GM21717 (cell line): ENCODE measurements around the gene TAS2R50.
"Not testable (repeated sequence)": the region's sequence is repeated elsewhere in the genome, so short reads cannot be mapped to it uniquely, and the experiment has no call there.

Source experiments
- ATAC-seq: cut with Tn5 transposase; IDR thresholded peaks from one replicate; pipeline ENCODE4 v1.9.1; 2021; ENCODE audit warnings: mild to moderate bottlenecking, moderate library complexity; ENCODE audit not compliant: unreplicated experiment

TAS2R50 gene, protein sequence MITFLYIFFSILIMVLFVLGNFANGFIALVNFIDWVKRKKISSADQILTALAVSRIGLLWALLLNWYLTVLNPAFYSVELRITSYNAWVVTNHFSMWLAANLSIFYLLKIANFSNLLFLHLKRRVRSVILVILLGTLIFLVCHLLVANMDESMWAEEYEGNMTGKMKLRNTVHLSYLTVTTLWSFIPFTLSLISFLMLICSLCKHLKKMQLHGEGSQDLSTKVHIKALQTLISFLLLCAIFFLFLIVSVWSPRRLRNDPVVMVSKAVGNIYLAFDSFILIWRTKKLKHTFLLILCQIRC

DNA sequence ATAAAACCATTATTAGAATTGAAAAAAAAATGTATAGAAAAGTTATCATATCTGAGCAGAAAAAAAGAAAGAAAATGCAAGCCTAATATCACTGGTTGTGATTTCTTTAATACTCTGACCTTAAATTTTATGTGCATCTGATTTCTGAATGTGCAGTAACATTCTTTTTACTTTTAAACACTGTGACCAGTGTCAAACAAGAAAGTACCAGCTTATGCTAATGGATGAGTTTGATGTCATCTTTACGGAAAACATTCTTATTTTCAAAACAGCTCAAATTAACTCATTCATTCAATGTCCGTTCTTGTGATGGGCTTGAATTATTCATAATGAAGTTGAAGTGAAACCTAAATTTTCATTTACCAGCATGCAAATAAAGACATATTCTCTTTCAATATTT, at the start of gene TAS2R50:
TAS2R50 (minus strand) TSS at position 101 of the 400 bp plus-strand sequence; CDS start at position 49, 52 bp downstream.
- ATAC-seq = no peak

DNA sequence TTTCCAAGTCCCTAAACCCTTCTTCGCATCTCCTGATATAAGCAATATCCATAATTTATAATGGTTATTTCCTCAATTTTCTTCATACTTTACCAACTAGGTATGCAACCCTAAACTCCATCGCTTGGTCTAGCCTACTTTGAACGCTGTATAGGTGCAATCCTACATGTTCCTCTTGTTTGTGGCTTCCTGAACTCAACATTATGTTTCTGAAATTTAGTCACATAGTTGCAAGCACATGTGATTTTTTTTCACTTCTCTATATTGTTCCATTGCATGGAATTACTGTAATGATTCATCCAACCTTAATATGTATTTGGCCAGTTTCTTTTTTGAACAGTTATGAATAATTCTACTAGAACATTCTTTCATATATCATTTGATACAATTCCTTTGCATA, 47.2 kb upstream of the TAS2R50 start:
- not testable (repeated sequence) for ATAC-seq

DNA sequence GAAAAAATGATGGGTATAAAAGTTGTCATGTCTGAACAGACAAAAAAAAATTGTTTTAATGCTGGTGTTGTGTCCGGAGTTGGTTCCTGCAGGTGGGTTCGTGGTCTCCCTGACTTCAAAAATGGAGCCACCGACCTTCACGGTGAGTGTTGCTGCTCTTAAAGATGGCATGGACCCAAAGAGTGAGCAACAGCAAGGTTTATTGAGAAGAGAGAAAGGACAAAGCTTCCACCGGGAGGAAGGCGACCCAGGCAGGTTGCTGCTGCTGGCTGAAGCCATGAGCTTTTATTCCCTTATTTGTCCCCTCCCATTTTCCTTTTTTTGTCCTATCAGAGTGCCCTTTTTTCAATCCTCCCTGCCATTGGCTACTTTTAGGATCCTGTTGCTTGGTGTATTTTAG, 44.6 kb upstream of the TAS2R50 start, which contains the start of gene TAS2R31:
TAS2R31 (minus strand) TSS at position 101 of the 400 bp plus-strand sequence; CDS start at position 29, 72 bp downstream.
- no peak for ATAC-seq

DNA sequence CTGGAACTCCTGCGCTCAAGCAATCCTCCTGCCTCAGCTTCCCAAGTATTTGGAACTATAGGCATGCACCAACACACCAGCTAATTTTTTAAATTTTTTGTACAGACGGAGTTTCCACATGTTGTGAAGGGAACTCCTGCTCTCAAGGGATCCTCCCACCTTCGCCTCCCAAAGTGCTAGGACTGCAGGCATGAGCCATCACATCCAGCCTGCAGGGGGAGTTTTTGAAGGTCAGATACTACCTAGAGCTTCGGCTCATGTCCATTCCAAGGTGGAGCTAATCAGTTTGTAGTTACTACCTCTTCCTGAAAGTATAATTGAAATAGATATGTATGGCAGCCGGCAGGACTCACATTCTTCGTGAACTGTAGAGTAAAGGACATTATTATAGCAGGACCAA, 39.4 kb upstream of the TAS2R50 start:
- ATAC-seq = no peak

DNA sequence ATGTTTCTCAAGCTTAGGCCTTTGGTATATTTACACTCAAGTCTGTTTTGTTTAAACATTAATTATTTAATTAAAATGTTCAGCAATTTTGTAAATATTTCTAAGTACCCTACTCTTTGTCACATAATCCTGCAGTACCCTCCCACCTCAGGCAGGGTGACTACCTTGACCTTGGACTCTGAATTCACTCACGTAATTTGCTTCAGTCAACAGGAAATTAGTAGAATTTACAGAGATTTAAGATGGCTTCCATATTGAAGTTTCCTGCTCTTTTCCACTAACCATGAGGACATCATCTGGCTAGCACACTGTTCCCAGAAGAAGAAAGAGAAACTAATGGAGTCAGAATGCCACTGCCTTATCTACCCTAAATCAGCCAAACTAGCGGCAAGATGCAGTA, 36.7 kb upstream of the TAS2R50 start:
- ATAC-seq = no peak

DNA sequence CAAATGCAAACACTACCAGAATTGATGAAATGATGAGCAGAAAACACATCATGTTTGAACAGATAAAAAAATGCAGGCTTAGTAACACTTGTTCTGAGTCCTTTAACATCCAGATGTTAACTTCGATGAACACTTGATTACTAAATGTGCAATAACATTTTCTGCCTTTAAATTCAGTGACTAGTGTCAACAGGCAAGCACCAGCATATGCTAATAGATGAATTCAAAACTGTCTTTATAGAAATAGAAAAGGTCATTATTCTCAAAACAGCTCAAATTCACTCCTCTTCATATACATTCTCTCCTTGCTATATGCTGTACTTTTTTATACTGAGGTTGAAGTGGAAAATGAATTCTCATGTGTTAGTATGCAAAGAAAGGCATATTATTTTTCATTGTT, 35.8 kb upstream of the TAS2R50 start, which contains the start of gene TAS2R19:
TAS2R19 (minus strand) TSS at position 101 of the 400 bp plus-strand sequence; CDS start at position 52, 49 bp downstream.
- ATAC-seq = no peak

DNA sequence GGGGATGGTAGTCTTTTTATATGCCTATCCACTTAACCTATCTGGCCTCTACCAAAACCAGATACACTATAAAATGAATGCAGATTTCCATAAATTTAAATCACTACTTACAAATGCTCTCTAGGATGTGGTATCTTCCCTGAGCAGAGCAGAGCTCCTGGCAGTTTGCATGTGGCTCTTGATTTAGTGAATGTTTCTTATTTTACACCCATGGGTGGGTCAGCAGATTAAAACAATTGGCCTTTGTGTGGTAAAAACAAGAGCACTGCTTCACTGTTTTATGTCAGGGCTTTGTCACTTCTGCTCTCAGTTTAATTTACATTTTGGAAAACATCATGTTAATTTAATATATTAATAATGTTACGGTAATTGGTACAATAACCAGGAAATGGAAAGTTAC, 30.2 kb upstream of the TAS2R50 start:
- ATAC-seq = no peak

- ATAC-seq = no peak
Measured at GRCh38 chr12:11015775-11016430, 29.2 kb upstream of the TAS2R50 start.

DNA sequence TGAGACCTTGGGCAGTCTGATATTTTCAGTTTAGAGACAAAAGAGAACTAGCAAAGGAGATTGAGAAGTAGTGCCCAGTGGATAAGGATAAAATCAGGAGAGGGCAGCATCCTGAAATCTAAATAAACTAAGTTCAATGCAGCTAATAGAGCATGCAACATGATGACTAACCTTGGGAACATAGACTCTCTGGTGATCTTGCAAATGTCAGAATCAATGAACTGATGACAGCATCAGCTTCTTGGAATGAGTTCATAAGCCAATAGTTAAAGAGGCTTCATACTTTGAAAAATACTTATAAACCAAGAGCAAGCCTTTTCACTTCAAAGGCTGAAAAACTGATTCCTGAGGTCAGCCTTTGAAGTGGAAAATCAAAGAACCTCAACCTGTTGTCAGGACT, 27.5 kb upstream of the TAS2R50 start:
- ATAC-seq = no peak

DNA sequence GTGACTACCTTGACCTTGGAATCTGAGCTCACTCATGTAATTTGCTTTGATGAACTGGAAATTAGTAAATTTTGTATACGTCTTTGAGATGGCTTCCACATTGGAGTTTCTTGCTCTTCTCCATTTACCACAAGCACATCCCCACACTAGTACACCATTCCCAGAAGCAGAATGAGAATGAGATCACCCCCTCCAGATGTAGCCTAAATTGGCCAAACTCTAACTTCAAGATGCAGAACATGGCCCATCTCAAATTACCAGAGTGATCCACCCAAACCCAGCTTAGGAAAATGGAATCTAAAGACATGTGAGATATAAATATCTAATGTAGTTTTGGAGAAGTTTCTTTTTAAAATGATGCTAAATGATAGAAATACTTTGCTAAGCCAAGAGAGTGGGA, 20.9 kb upstream of the TAS2R50 start:
- ATAC-seq = no peak

- no peak for ATAC-seq
Measured at GRCh38 chr12:10998204-10998603, 11.5 kb upstream of the TAS2R50 start, which contains the start of gene TAS2R20. Gene TAS2R20 (minus strand): TSS chr12:10998304. CDS start chr12:10997875, 429 bp downstream.

GRCh38 chr12:10994307-10994706, 7.6 kb upstream of the TAS2R50 start:
- ATAC-seq = no peak

DNA sequence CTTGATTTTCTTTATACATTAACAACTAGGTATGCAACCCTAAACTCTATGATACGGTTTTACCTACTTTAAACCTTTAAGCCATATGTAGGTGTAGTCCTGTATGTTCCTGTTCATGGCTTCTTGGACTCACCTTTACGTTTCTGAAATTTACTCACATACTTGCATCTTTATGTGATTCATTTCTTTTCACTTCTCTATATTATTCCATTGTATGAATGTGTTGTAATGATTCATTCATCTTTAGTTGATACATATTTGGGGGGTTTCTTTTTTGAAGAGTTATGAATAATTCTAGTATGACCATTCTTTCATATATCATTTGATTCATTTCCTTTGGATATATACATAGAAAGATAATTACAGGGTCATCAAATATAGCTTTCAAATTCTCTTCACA, 2.4 kb upstream of the TAS2R50 start:
- ATAC-seq = no peak

DNA sequence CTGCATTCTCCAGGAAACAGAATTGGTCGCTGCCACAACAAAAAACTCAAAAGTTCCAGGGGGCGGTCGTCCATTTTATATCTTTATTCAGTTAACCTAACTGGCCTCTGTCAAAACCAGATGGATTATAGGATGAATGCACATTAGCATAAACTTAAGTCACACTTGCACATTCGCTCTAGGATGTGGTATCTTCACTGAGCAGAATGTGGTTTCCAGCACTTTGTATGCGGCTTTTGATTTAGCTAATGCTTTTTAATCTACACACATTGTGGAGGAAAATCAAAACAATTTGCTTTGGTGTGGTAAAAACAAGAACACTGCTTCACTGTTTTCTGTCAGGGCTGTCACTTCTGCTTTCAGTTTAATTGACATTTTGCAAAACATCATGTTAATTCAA, 4.5 kb downstream of the TAS2R50 start:
- no peak for ATAC-seq

DNA sequence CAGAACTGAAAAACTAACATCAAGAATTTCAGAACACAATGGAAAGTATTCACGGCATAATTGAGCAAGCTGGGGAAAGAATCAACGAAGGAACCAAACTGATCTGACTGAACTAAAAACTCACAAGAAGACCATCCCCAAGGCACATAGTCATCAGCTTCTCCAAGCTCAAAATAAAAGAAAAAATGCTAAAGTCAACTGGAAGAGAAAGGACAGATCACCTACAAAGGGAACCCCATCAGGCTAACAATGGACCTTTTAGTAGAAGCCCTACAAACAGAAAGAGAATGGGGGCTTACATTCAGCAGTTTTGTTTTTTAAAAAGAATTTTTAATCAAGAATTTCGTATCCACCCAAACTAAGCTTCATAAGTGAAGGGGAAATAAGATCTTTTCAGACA, 11.7 kb downstream of the TAS2R50 start:
- no peak for ATAC-seq

GRCh38 chr12:10968765-10969456, 17.8 kb downstream of the TAS2R50 start:
- no peak for ATAC-seq

DNA sequence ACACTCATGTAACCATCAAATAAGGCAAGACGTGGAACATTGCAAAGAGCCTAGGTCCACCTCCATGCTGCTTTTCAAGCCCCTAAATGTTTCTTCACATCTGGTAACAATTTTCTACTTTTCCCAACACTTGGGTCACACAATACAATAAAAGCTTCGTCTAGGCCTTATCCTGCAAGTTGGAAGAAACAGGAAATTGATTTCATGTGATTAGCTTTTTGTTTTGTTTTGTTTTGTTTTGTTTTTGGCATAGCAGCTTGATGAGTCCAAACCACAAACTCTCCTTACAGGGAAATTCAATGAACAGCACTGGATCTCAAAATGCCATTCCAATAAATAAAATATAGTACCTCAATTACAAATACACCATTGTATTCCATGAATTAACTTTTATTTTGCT, 19.3 kb downstream of the TAS2R50 start:
- no peak for ATAC-seq

DNA sequence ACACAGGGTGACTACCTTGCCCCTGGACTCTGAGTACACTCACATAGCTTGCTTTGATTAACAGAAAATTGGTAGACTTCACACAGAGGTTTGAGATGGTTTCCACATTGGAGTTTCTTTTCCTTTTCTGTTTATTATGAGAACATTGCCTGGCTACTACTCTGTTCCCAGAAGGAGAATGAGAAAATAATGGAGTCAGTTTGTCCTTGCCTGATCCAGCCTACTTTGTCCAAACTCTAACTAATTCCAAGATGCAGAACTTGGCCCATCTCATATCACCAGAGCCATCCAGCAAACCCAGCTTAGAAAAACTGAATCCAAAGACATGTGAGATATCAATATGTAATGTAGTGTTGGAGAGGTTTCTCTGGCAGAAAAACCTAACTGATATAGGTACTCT, 20.4 kb downstream of the TAS2R50 start:
- no peak for ATAC-seq

DNA sequence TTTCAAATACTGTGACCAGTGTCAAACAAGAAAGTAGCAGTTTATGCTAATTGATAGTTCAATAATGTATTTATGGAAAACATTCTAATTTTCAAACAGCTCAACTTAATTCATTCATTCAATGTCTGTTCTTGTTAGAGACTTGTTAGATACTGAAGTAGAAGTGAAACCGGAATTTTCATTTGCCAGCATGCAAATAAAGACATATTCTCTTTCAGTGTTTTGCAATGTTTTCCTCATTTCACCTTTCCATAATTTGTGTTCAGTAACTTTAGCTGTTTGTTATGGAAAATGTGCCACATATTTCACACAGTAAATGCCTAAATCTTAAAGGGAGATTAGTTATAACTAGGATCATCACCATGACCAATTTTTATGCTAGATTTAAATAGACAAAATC, 21.2 kb downstream of the TAS2R50 start:
- ATAC-seq = no peak

DNA sequence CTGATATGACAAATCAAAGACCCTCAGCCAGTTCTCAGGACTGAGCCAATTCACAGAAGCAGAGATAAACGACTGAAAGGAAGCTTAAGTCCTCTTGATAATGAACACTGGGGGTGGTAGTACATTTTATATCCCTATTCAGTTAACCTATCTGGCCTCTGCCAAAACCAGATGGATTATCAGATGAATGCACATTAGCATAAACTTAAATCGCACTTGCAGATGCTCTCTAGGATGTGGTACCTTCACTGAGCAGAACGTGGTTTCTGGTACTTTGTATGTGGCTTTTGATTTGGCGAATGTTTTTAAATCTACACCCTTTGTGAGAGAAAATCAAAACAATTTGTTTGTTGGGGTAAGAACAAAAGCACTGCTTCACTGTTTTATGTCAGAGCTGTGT, 26.5 kb downstream of the TAS2R50 start:
- no peak for ATAC-seq

- ATAC-seq = no peak
Measured at GRCh38 chr12:10959804-10960203, 26.9 kb downstream of the TAS2R50 start.

GRCh38 chr12:10957741-10958140, 29.0 kb downstream of the TAS2R50 start:
- ATAC-seq = no peak
